Stimulated activated CD4-positive, alpha-beta T cell treated with anti-CD3 and anti-CD28 coated beads, Interleukin-2, amount 100 ng/mL, for 48 hours (primary cell): ENCODE data around the gene RAPH1.
A peak's percentile ranks its signal among the peaks of the same experiment; 100 is the strongest.

Experiments used
- DNase-seq, 2 donors: peaks; one replicate each; pipeline ENCODE4 v3.0.0-alpha.2; 2020

The RAPH1 gene, protein sequence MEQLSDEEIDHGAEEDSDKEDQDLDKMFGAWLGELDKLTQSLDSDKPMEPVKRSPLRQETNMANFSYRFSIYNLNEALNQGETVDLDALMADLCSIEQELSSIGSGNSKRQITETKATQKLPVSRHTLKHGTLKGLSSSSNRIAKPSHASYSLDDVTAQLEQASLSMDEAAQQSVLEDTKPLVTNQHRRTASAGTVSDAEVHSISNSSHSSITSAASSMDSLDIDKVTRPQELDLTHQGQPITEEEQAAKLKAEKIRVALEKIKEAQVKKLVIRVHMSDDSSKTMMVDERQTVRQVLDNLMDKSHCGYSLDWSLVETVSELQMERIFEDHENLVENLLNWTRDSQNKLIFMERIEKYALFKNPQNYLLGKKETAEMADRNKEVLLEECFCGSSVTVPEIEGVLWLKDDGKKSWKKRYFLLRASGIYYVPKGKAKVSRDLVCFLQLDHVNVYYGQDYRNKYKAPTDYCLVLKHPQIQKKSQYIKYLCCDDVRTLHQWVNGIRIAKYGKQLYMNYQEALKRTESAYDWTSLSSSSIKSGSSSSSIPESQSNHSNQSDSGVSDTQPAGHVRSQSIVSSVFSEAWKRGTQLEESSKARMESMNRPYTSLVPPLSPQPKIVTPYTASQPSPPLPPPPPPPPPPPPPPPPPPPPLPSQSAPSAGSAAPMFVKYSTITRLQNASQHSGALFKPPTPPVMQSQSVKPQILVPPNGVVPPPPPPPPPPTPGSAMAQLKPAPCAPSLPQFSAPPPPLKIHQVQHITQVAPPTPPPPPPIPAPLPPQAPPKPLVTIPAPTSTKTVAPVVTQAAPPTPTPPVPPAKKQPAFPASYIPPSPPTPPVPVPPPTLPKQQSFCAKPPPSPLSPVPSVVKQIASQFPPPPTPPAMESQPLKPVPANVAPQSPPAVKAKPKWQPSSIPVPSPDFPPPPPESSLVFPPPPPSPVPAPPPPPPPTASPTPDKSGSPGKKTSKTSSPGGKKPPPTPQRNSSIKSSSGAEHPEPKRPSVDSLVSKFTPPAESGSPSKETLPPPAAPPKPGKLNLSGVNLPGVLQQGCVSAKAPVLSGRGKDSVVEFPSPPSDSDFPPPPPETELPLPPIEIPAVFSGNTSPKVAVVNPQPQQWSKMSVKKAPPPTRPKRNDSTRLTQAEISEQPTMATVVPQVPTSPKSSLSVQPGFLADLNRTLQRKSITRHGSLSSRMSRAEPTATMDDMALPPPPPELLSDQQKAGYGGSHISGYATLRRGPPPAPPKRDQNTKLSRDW

DNA sequence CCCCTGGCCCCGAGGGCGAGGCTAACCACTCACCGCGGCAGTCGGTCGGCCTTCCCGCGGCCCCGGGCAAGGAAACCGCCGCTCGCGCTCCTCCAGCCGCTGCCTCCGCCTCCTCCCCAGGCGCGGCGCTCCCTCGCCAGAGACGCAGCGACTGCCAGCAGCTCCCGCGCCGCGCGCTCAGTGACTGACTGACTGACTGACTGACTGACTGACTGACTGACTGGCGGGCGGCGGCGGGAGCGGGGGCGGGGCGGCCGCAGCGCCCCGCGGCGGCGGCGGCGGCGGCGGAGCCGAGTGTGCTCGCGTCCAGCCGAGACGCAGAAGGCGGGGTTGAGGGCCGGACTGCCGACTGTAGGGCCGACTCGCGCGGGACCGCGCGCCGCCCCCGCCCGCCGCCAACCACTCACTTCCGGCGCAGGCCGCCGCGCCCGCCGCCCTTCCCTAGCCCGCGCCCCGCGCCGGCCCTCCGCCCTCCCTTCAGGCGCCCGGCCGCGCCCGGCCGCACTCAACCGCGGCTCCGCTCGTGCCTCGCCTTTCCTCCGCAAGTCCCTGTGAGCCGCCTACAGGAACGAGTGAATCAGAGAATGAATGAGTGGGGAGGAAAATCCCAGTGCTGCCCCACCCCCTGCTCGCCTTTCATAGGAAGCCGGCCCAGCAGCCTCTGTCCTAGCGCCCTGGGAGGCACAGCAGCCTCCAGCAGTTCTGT is at the start of gene RAPH1:
Gene RAPH1, minus strand, starts transcription at position 224 of the 706 bp plus-strand sequence. CDS start 39,948 bp downstream, outside the sequence.
- peak; percentile 47 to 62 for DNase-seq

DNA sequence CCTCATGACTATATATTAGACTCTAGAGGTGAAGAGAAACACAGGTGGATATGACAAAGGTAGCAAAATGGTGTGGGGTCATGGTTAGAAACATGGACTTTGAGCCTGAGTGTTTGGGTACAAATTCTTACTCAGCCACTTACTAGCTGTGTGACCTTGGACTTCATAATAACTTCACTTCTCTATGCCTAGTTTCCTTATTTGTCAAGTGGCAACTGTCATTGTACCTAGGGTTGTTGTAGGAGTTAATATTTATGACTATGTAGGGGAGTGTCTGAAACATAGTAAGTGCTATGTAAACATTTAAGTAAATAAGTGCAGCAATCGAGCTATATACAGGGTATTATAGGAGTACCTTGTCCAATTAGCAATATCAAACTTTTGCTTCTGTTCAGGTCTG is 49.7 kb upstream of the RAPH1 start:
- no peak for DNase-seq

DNA sequence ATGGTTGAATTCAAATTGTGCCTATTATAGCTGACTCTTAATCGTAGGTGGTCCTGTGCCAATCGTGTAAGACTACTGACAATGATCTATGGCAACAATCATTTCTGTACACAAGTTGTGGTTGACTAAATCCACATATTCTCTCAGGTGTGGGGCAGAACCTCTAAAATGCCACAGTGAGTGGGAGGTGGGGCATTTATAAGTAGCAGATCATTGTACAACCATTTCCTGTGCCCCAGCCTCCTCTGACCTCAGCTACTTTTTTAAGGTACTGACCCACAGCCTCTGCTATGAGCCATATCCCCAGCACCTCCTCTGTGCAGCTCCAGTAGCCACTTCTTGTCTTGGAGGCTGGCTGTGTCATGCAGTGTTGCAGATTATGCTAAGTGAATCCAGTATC is 48.6 kb upstream of the RAPH1 start:
- DNase-seq = no peak

DNA sequence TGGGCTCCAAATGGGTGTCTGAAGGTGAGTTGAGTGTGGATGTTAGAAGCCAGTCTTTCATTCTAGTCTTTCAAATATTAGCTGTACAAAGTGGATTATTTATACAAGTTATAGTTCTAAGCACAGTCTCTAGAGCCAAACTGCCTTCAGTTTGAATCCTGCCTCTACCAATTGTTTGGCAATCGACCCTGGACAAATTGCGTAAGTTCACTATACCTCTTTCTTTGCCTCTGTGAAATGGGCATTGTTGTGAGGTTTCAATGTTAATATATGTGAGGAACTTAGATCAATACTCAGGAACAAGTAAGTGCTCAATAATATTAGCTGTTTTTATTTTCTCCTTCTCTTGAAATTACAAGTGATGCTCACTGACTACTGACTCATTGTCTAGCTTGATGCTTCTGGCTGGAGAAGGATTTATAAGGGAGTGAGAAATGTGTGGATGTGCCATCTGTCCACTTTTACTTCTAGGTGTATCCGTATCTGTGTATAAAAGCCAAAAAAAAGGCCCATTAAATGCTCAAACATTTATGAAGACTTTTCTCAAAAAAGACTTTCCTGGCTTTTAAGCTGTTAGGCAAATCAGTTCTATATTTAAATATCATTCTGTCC is 48.1 kb upstream of the RAPH1 start:
- no peak for DNase-seq

DNA sequence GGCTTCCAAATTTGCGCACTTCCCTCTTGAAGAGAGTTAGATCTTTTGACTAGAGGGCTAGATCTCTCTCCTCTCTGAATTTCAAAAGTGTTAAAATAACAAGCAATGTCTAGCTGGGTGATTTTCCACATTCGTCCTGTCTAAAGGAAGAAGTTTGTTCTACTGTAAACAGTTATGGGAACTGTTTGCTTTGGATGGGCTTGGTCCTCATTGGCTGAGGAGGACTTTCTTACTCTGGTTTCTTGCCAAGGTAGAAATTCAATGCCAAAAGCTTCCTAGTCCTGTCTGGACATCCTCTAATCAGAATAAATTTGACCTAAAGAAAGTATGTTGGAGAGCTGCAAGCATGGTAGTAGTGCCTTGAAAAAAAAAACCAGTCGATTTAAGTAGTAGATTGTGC is 47.4 kb upstream of the RAPH1 start:
- DNase-seq = no peak

DNA sequence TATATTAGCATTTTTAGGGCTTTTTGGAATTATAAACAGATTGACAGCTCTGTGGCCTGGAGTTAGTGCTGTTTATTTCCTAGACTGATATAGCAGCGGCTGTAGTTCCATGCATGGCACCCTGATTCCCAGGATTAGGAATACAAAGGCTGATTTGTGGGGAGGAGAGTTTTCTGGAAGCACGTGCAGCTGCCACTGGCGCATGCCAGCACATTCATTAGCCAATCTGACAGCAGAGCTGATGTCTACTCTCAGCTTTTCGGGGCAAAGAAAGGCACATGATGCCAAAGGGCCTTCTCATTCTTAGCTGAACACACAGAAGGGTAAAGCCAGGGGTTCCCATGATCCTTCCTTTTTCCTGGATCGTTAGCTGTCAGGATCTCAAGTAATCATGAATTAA is 45.7 kb upstream of the RAPH1 start:
- DNase-seq = no peak

DNA sequence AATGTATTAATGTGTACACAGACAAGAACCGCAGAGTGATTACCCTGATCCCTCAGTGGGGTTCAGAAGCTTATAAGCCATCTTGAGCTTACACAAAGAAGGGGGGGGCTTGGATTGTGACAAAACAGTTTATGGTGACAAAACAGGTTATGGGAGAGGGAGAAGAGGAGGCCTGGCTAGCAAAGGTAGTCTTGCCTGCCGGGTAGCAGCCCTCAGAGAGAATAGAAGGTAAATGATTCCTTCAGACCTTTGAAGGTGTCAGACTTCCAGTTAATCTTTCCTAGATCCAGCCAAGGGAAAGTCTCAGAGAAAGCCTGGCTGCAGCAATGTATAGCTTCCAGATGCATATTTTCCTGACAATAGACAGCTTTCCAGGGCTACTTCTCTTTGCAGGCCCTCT is 44.6 kb upstream of the RAPH1 start:
- no peak for DNase-seq

DNA sequence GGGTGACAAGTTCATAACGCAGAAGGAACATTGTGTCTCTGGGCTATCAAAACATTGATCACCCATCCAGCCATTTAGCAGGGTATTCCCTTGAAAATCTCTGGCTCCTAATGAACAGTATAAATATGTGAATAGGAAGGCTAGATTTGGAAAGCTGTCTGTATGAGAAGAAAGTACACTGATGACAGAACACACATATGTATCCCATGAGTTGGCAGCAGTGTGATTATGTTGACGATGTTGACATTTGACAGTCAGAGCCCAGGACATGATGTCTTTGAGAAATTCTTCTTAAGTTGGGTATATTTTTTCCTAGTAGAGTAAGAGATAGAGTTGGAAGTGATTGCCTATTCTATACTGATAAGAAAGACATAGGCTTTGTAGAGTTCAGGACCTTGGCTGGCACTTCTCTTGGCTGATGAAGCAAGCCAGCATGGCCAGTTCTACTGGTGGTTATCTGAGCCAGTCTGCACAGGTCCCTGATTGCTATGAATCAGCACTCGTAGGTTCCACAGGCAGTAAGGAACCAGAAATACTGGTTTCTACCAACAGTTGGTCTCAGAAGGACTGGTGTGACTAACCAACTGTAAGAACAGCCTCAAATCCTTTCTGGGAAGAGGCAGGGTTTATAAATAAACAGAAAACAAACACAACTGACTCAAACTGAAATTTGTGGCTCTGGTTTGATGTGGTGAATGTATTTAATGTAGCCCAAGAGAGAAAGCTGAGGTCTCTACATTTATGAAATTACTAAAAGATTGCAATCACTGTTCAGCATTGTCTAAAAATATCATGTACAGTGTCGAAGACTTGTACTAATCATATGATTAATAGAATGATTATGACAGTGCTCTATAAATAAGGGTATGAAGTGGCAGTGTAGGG is 43.9 kb upstream of the RAPH1 start:
- peak; percentile 15 to 22 for DNase-seq

DNA sequence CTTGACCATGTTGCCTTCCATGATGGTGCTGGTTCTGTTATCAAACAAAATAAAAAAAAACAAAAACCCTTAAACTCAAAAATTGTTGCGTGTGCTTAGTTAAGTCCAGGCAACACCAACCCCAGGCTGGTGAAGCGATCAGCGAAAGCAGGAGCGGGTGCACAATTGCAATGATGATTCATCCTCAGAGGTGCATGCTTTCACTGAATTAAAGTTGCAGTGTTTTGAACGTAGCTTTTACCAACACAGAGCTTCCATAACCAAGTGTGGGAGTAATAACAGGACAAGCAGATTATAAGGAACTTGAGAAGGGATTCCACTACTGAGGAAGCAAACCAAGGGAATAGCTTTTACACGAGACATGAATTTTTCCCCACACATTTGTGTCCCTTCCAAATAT is 39.7 kb upstream of the RAPH1 start:
- no peak for DNase-seq

DNA sequence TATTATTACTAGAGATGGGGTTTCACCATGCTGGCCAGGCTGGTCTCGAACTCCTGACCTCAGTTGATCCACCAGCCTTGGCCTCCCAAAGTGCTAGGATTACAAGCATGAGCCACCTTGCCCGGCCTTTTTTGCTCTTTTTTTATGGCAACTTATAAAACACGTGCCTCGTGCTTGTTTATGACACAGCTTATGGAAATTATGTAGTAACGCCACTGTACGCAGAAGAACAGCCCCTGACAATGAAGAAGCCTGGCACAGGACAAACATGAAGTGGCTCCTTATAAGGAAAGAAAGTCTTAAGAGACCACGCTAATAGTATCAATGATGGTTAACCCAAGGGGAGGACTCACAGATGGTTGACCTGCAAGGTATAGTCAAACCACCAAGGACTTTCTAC is 37.2 kb upstream of the RAPH1 start:
- no peak for DNase-seq

DNA sequence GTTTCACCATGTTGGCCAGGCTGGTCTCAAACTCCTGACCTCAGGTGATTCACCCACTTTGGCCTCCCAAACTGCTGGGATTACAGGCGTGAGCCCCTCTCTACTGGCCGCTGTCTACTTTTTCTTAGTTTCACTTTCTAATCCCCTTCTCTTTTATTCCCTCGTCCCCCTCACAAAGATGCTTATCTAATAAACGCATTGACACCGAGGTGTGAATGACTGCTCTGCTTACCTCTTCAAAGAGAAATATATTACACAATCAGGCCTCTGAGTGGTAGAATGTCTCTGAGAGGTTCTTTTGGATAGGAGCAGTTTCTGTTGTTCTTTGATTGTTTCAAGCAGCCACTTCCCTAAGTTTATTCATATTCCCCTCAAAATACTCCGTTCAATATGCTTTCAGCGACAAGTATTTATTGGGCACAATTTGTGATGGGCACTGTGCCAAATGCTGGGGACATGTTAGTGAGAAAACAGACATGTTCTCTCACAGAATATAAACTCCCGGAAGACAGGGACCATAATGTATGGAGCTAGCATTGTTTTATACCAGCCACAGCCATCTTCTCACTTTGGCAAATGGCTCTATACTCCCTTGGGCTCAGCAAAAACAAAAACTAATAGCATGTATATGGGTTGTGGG is 34.7 kb upstream of the RAPH1 start:
- DNase-seq = no peak

DNA sequence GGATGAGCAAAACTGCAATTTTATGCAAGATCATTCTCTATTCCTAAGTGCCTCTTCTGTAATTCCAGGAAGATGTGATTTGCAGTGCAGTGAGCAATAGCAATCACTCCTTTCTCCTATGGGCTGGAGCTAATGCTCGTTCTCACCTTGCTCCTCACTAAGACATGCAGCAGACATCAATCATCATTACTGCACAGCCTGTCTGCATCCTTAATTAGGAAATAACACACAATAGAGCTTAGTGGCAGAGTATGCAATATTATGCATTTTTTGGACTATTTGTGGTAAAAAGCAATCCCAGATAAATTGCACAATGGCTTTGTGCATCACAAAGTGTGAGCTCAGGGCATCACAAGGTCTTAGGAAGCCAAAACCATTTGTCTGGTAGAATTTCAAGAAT is 32.6 kb upstream of the RAPH1 start:
- no peak for DNase-seq

DNA sequence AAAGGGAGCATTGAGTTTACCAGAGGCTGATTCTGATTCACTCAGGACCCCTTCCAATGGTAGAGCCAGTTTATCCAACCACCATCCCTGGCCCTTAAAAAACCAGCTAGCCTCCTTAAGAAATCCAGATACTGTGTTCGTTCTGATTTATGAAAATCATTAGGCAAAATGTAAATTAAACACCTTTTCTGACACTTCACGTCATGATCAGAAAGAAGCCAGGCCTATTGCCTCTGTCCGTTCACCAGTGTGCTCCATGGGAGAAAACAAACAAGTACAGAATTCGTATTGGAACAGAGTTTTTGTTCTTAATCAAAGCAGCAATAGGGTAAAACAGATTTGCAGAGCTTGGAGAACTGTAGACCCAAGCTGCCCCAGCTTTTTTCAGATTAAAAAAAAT is 31.1 kb upstream of the RAPH1 start:
- no peak for DNase-seq

DNA sequence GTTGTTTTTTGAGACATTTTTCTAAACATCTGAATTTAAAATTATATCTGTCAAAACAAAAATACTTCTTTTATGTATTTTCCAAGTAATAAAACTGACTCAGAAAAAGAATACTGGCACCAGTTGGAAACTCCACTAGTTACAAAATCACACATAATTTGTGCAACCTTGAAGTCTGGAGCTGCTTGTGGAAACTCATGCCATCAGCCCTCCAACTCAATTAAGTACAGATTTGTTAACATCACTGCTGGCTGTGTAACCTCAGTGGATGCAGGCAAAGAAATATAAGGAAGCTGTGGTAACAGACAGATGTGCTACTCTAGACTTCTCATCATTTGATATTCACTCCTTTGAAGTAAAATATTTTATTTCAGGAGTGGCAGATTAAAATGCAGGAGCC is 30.0 kb upstream of the RAPH1 start:
- DNase-seq = no peak

DNA sequence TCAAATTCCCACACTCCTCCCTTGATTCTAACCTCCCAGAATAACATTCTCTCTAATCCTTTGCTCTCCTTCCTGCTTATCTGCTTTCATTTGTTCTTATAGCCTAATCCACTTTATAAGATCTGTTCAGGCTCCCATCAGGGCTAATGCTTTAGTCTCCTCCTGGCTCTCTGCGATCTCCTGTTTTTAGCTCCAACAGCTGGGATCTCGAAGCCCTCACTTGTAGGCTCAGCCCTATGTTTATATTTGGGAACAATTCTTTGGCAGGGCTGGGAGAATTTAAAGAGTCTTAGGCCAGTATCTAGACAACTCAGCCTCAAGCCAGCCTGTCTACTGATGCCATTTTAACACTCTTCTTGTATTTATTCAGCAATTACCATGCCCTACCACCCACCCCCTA is 27.2 kb upstream of the RAPH1 start:
- DNase-seq = no peak

DNA sequence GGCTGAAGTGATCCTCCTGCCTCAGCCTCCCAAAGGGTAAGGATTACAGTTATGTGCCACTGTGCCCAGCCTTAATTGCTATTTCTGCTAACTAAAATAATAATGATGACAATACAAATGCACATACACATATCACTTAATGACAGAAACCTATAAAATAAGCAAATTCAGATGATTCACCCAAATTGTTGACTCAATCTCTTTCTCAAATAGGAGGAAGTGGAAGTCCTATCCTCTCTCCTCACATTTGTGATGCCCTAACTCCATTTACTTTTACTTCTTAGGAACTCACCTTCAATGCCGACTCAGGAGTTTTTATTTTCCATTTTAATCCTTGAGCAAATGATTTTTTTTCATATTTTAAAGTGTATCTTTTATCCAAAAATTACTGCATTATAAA is 24.5 kb upstream of the RAPH1 start:
- no peak for DNase-seq

DNA sequence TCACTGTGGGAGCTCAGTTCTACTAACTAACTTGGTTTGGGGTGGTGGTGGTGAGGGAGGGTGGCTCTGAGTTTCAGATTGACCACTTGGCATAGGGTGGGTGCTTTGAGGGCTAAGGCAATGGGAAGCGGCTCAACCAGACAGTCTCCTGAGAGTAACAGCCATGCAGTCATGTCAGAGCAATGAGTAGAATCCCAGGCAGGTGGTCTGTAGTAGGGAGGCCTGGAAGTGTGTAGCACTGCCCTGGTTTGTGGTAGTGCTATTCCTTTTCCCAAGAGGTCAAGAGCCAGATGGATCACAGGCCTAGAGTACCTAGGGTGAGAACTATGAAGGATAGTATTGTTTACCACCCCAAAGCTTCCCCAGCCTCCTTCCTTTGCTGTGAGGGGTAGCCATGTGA is 18.7 kb upstream of the RAPH1 start:
- no peak for DNase-seq

DNA sequence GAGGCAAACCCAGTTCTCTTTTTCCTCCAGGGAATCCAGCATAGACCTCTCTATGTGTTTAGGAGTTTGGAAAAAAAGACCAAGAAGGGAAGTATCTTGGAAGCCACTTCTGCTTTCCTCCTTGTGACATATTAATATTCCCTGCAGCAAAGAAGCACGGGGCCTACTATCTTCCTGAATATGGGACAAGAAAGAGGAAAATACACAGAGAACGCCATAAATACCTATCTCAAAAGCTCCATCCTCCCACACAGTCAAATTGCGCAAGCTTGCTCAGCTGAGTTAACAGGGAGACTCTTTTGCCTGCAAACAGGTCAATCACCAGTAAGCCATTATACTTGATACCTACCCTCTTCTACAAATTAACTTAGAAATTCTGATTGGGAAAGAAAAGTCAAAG is 16.7 kb upstream of the RAPH1 start:
- DNase-seq = no peak

DNA sequence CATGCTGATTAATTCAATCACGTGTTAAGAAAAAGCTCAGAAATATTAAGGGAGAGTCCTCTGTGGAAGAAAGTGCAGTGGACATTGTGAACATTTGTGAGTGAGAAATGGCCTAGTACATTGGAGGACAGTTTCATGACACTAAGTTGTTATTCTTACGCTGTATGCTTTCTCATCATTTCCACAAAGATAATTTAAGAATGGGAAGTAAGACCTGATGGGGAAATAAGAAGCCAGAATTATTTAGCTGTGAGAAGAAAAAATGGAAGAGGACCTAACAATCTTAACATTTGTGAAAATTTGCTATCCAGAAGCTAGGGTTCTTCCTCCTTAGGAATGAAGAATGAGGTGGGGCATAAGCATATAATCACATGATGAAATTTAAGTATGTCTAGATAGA is 15.2 kb upstream of the RAPH1 start:
- no peak for DNase-seq

DNA sequence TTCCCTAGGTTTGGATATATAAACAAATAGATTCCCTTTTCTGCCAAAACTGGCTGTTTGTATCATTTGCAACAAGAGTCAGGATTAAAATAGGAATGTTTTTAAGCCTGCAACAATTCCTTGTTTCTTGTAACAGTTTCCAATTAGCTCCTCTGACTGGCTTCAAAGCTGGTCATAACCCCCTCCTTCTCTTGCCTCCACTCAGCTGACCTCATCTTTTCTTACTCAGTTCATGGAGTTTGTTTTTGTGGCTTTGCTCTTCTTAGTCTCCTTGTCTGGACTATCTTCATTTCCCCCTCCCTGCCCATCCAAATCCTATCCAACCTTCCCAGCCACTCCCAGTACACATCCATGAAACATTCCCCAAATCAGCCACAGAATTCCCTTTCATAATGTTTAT is 14.3 kb upstream of the RAPH1 start:
- no peak for DNase-seq

DNA sequence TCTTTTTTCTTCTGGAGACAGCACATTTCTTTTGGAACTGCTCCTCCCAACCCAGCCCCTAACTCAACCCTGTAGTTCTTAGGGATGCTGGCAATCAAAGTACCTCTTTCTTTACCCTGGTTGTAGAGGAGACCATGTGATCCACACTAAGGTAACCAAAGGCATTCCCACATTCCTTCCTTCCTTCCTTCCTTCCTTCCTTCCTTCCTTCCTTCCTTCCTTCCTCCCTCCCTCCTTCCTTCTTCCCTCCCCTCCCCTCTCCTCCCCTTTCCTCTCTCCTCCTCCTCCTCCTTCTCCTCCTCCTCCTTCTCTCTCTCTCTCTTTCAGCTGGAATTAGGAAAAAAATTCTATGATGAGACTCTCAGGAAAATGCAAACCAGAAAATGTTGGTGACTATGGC is 13.8 kb upstream of the RAPH1 start:
- no peak for DNase-seq
